Endothelial cell of umbilical vein (primary cell): ENCODE results near the gene PLEKHH3. TPM values are rescaled to one million over a fixed set of nuclear protein-coding genes. Genes with fewer than 3 reads are reported as not detected.

Experiments used
- BruUV-seq: library from RNA; stranded (reverse); fragments of 400-500 nt; replicated peaks from 2 replicates; lab custom pipeline; 2021; lab: Mats Ljungman, UMichigan
- CTCF ChIA-PET: fragments of 300-600, 350-600 bp; sonication (Branson Sonifier 250); formaldehyde crosslinking; loops from one replicate; lab custom pipeline; 2021; ENCODE audit warnings: antibody characterized with exemption, inconsistent platforms; lab: Charles Lee
- POLR2A ChIA-PET: fragments of 300-600, 350-600 bp; sonication (Branson Sonifier 250); formaldehyde crosslinking; loops from one replicate; lab custom pipeline; 2021; ENCODE audit warnings: antibody characterized with exemption, inconsistent platforms; lab: Charles Lee
- DNase-seq: peaks from one replicate; pipeline ENCODE4 v3.0.0-alpha.2; 2011; ENCODE audit warnings: low read depth, low spot score
- FAIRE-seq: peaks from 2 replicates; lab custom pipeline; 2011; peaks lifted over from hg19 to GRCh38; lab: Jason Lieb, UNC
- H2AFZ ChIP-seq: 2 replicates; pipeline ENCODE4 v1.6.0; 2012; ENCODE audit warnings: low read depth, low read length, control low read depth, inconsistent platforms
- H3K27ac ChIP-seq: 2 replicates; pipeline ENCODE4 v1.5.1; 2011; ENCODE audit warnings: low read depth, mild to moderate bottlenecking, control low read depth, low read length, moderate library complexity; ENCODE audit not compliant: insufficient read depth
- H3K27me3 ChIP-seq, 2 experiments: 2 replicates each; pipeline versions ENCODE4 v1.6.0 to v1.6.1; 2011; ENCODE audit warnings: low read length in 2 of 2, mixed read lengths in 1 of 2; ENCODE audit not compliant: control insufficient read depth in 2 of 2, insufficient read depth in 2 of 2
- H3K36me3 ChIP-seq, 2 experiments: 2 replicates in 1 of 2; 3 replicates in 1 of 2; pipeline ENCODE4 v1.5.1; 2011; ENCODE audit warnings: low read length in 2 of 2, mild to moderate bottlenecking in 1 of 2, moderate library complexity in 1 of 2; ENCODE audit not compliant: control insufficient read depth in 2 of 2, insufficient read depth in 2 of 2; ENCODE audit errors: extremely low read depth in 1 of 2
- H3K4me1 ChIP-seq: 3 replicates; pipeline ENCODE4 v1.5.1; 2011; ENCODE audit warnings: mild to moderate bottlenecking, low read length; ENCODE audit not compliant: control insufficient read depth, insufficient read depth; ENCODE audit errors: extremely low read depth
- H3K4me2 ChIP-seq: 2 replicates; pipeline ENCODE4 v1.6.1; 2011; ENCODE audit warnings: low read length, control low read depth, mixed read lengths; ENCODE audit not compliant: insufficient read depth
- H3K4me3 ChIP-seq, 3 experiments: fragments of 200-600 bp in 1 of 3; sonication (generic), shearing (Covaris generic) in 1 of 3; replicated peaks in 1 of 3; 2 replicates each; pipeline ENCODE4 v1.5.1; 2011 to 2016; ENCODE audit warnings: control low read depth in 3 of 3, low read length in 3 of 3, mild to moderate bottlenecking in 2 of 3, inconsistent platforms in 1 of 3, low read depth in 1 of 3, moderate library complexity in 1 of 3; ENCODE audit not compliant: insufficient read depth in 1 of 3
- H3K79me2 ChIP-seq: 2 replicates; pipeline ENCODE4 v1.6.0; 2012; ENCODE audit warnings: low read length, inconsistent platforms; ENCODE audit not compliant: control insufficient read depth, insufficient read depth
- H3K9ac ChIP-seq: replicated peaks from 2 replicates; pipeline ENCODE3; 2011; ENCODE audit warnings: low read length, control low read depth; ENCODE audit not compliant: insufficient read depth; ENCODE audit errors: extremely low read depth
- H3K9me1 ChIP-seq: replicated peaks from 3 replicates; pipeline ENCODE4 v1.6.0; 2011; ENCODE audit warnings: mild to moderate bottlenecking, low read length; ENCODE audit not compliant: control insufficient read depth, insufficient read depth; ENCODE audit errors: extremely low read depth
- H3K9me3 ChIP-seq: replicated peaks from 2 replicates; pipeline ENCODE4 v1.5.1; 2012; ENCODE audit warnings: low read length, inconsistent platforms; ENCODE audit not compliant: control insufficient read depth, insufficient read depth
- H4K20me1 ChIP-seq: replicated peaks from 2 replicates; pipeline ENCODE3; 2011; ENCODE audit warnings: mild to moderate bottlenecking, low read length; ENCODE audit not compliant: control insufficient read depth, insufficient read depth; ENCODE audit errors: extremely low read depth
- CTCF ChIP-seq, 2 donors: IDR thresholded peaks; 1 replicate in 1 of 2; 2 replicates in 1 of 2; pipeline ENCODE4 v1.5.1; 2011; ENCODE audit warnings: low read length in 2 of 2, mild to moderate bottlenecking in 2 of 2, moderate library complexity in 2 of 2, control low read depth in 1 of 2, inconsistent platforms in 1 of 2, low read depth in 1 of 2; ENCODE audit not compliant: insufficient read depth in 1 of 2; ENCODE audit errors: extremely low read depth in 1 of 2
- EZH2 ChIP-seq: IDR thresholded peaks from 2 replicates; pipeline ENCODE4 v1.6.1; 2012; ENCODE audit warnings: borderline replicate concordance, low read depth, mild to moderate bottlenecking, moderate library complexity, low read length, inconsistent platforms; ENCODE audit not compliant: severe bottlenecking
- FOS ChIP-seq: IDR thresholded peaks from 2 replicates; pipeline ENCODE4 v1.6.1; 2011; ENCODE audit warnings: mild to moderate bottlenecking, low read length, moderate library complexity, borderline replicate concordance; ENCODE audit not compliant: insufficient read depth
- GATA2 ChIP-seq: IDR thresholded peaks from 2 replicates; pipeline ENCODE4 v1.7.0; 2011; ENCODE audit warnings: low read depth, mild to moderate bottlenecking, moderate library complexity, mixed read lengths, low read length; ENCODE audit not compliant: insufficient read length, insufficient read depth
- JUN ChIP-seq: IDR thresholded peaks from 2 replicates; pipeline ENCODE4 v1.6.1; 2011; ENCODE audit warnings: borderline replicate concordance, low read depth; ENCODE audit not compliant: insufficient read length, insufficient read depth
- MAX ChIP-seq: IDR thresholded peaks from 2 replicates; pipeline ENCODE4 v1.6.1; 2011; ENCODE audit not compliant: insufficient read depth, insufficient read length
- MYC ChIP-seq: IDR thresholded peaks from one replicate; pipeline ENCODE4 v1.6.1; 2011; ENCODE audit warnings: mild to moderate bottlenecking, low read depth, low read length
- dilution Hi-C: fragments of 300-500 bp; cut with MboI; formaldehyde crosslinking; loops from one replicate; pipeline ENCODE4 v1.15.0; 2019; ENCODE audit warnings: low sequenced_read_pairs; ENCODE audit not compliant: extremely low pct_ligation_motif_present
- intact Hi-C: fragments of 100-400 bp; cut with micrococcal nuclease; formaldehyde crosslinking; loops from one replicate; pipeline ENCODE4 v1.10.0; 2022
- polyA plus RNA-seq, 4 experiments: library from polyadenylated mRNA; depleted of rRNA in 3 of 4; stranded (reverse) in 3 of 4; unstranded in 1 of 4; fragments of >200 nt; gene quantifications; 2 replicates each; pipeline versions ENCODE4 v1.2.1 to v1.2.3, GENCODE V29; 2011 to 2012; ENCODE audit warnings: missing spikeins in 1 of 4
- total RNA-seq: library from RNA; stranded (reverse); gene quantifications from 2 replicates; pipeline ENCODE4 v1.2.3, GENCODE V29; 2021

PLEKHH3 gene
- total and polyA plus RNA-seq, 2 donors (not counting 3 experiments of a cell fraction or from before 2014, with no cell fraction given) = 5.4 to 11.3 TPM

- H3K36me3 ChIP-seq = no peaks in the 10 kb centered on the region
- intact Hi-C loops (loop anchor here (1.0 to 5.0 kb wide), 3 partner anchors 101 to 357 kb away; partner anchors contain the start of gene WNK4), dilution Hi-C loops (no loop called here)
- ChIA-PET POLR2A (no interaction called here), CTCF (interaction anchor here (0.7 to 8.3 kb wide), 9 partner anchors 16 to 130 kb away, joined by 3 to 235 read pairs (median 4); partner anchors contain the start of genes PSMC3IP, RETREG3, TUBG1 and TUBG2)
- H3K9me1 ChIP-seq = no peaks in the 10 kb centered on the region
- FAIRE-seq (peak; percentile 44), DNase-seq (peak; percentile 28)
- BruUV-seq = no TSS peak
- peak overlapping the region; percentile 79 for H2AFZ ChIP-seq
- peaks cover 51% of the 10 kb centered on the region for H3K4me1 ChIP-seq
- H3K79me2 ChIP-seq = no peaks in the 10 kb centered on the region
- peak overlapping the region; percentile 31 for H3K4me2 ChIP-seq
- H3K4me3 ChIP-seq = no peak overlapping the region
- peaks cover 0 to 1% of the 10 kb centered on the region in 2 experiments for H3K27me3 ChIP-seq
- no peak for TF ChIP-seq FOS
- TF ChIP-seq CTCF (IDR thresholded peaks at IDR 0.05; ENCODE audit: extremely low read depth in 1 of 2, insufficient read depth in 1 of 2, low read depth in 1 of 2, low read length in 2 of 2) = no peak
- TF ChIP-seq MYC = no peak
- TF ChIP-seq JUN = no peak
- TF ChIP-seq GATA2 = no peak
- TF ChIP-seq MAX = no peak
- TF ChIP-seq EZH2 = no peak
- peak overlapping the region; percentile 62 for H3K9ac ChIP-seq
- peak overlapping the region; percentile 48 for H3K27ac ChIP-seq
- H3K9me3 ChIP-seq = no peaks in the 10 kb centered on the region
- H4K20me1 ChIP-seq = no peaks in the 10 kb centered on the region
These were observed 2.2 kb upstream of the PLEKHH3 start for GRCh38 chr17:42678951-42679491.
